H9 (cell line): Measurements from ENCODE around the gene SLC19A1. TPM values are rescaled to one million over a fixed set of nuclear protein-coding genes. Genes with fewer than 3 reads are reported as not detected.

Source experiments
- DNase-seq: peaks from one replicate; pipeline ENCODE4 v3.0.0-alpha.2; 2017
- H2AFZ ChIP-seq: one replicate; pipeline ENCODE4 v1.6.1; 2013; ENCODE audit warnings: mild to moderate bottlenecking, low read length, control low read depth, moderate library complexity
- H2AK5ac ChIP-seq: 2 replicates; pipeline ENCODE4 v1.6.1; 2013; ENCODE audit warnings: low read length, control low read depth, mixed read lengths; ENCODE audit not compliant: insufficient read length
- H2BK120ac ChIP-seq: one replicate; pipeline ENCODE4 v1.6.1; 2013; ENCODE audit warnings: low read depth, mild to moderate bottlenecking, low read length, control low read depth, inconsistent platforms; ENCODE audit not compliant: poor library complexity, severe bottlenecking
- H2BK12ac ChIP-seq: 2 replicates; pipeline ENCODE4 v1.6.1; 2013; ENCODE audit warnings: low read length, control low read depth, mixed read lengths, low read depth; ENCODE audit not compliant: insufficient read length
- H2BK15ac ChIP-seq: 2 replicates; pipeline ENCODE4 v1.6.1; 2013; ENCODE audit warnings: low read depth, low read length, control low read depth
- H2BK20ac ChIP-seq: one replicate; pipeline ENCODE4 v1.6.1; 2013; ENCODE audit warnings: low read depth, mild to moderate bottlenecking, low read length, control low read depth, inconsistent platforms; ENCODE audit not compliant: poor library complexity, severe bottlenecking
- H2BK5ac ChIP-seq: 2 replicates; pipeline ENCODE4 v1.6.1; 2013; ENCODE audit warnings: low read length, control low read depth, mixed read lengths; ENCODE audit not compliant: insufficient read length
- H3K14ac ChIP-seq: 2 replicates; pipeline ENCODE4 v1.6.1; 2013; ENCODE audit warnings: low read length, control low read depth; ENCODE audit not compliant: insufficient read depth
- H3K18ac ChIP-seq: 2 replicates; pipeline ENCODE4 v1.6.1; 2013; ENCODE audit warnings: low read depth, mild to moderate bottlenecking, mixed read lengths, low read length, control low read depth; ENCODE audit not compliant: insufficient read length
- H3K23ac ChIP-seq: 2 replicates; pipeline ENCODE4 v1.6.1; 2013; ENCODE audit warnings: low read length, control low read depth, mixed read lengths, low read depth; ENCODE audit not compliant: insufficient read length
- H3K23me2 ChIP-seq: 2 replicates; pipeline ENCODE4 v1.6.1; 2013; ENCODE audit warnings: low read depth, mild to moderate bottlenecking, mixed read lengths, low read length, control low read depth; ENCODE audit not compliant: insufficient read length, poor library complexity, severe bottlenecking
- H3K27ac ChIP-seq: 2 replicates; pipeline ENCODE4 v1.5.1; 2013; ENCODE audit warnings: low read length, control low read depth, mixed read lengths, low read depth; ENCODE audit not compliant: insufficient read length
- H3K27me3 ChIP-seq: 2 replicates; pipeline ENCODE4 v1.6.1; 2013; ENCODE audit warnings: low read length, control low read depth, inconsistent platforms; ENCODE audit not compliant: insufficient read depth
- H3K4ac ChIP-seq: 2 replicates; pipeline ENCODE4 v1.6.1; 2013; ENCODE audit warnings: low read depth, mild to moderate bottlenecking, control low read depth, inconsistent platforms, low read length, moderate library complexity
- H3K4me1 ChIP-seq: 2 replicates; pipeline ENCODE4 v1.6.1; 2013; ENCODE audit warnings: low read length, control low read depth, inconsistent platforms; ENCODE audit not compliant: insufficient read depth
- H3K4me2 ChIP-seq: 2 replicates; pipeline ENCODE4 v1.6.1; 2013; ENCODE audit warnings: low read length, control low read depth, mixed read lengths; ENCODE audit not compliant: insufficient read length, insufficient read depth
- H3K56ac ChIP-seq: 2 replicates; pipeline ENCODE4 v1.6.1; 2013; ENCODE audit warnings: low read depth, mild to moderate bottlenecking, mixed read lengths, low read length, control low read depth; ENCODE audit not compliant: insufficient read length
- H3K79me1 ChIP-seq: 2 replicates; pipeline ENCODE4 v1.6.1; 2013; ENCODE audit warnings: low read depth, mild to moderate bottlenecking, moderate library complexity, low read length, control low read depth, inconsistent platforms; ENCODE audit not compliant: insufficient read depth, poor library complexity, severe bottlenecking
- H3K79me2 ChIP-seq: 2 replicates; pipeline ENCODE4 v1.6.1; 2013; ENCODE audit warnings: low read length, control low read depth, inconsistent platforms; ENCODE audit not compliant: insufficient read depth
- H3K9ac ChIP-seq: 2 replicates; pipeline ENCODE4 v1.6.1; 2013; ENCODE audit warnings: low read length, control low read depth, mixed read lengths; ENCODE audit not compliant: insufficient read length; ENCODE audit errors: extremely low read depth
- H3K9me3 ChIP-seq: one replicate; pipeline ENCODE4 v1.6.1; 2013; ENCODE audit warnings: low read depth, low read length, inconsistent platforms; ENCODE audit not compliant: control insufficient read depth
- H3T11ph ChIP-seq: one replicate; pipeline ENCODE4 v1.6.1; 2013; ENCODE audit warnings: mild to moderate bottlenecking, low read length, control low read depth, inconsistent platforms
- H4K20me1 ChIP-seq: one replicate; pipeline ENCODE4 v1.6.1; 2013; ENCODE audit not compliant: control insufficient read depth, insufficient read length, insufficient read depth
- H4K5ac ChIP-seq: 2 replicates; pipeline ENCODE4 v1.6.1; 2013; ENCODE audit warnings: low read depth, mild to moderate bottlenecking, mixed read lengths, low read length, control low read depth; ENCODE audit not compliant: insufficient read length
- H4K8ac ChIP-seq: replicated peaks from 2 replicates; pipeline ENCODE4 v1.6.1; 2013; ENCODE audit warnings: low read length, control low read depth, mixed read lengths, low read depth; ENCODE audit not compliant: insufficient read length
- H4K91ac ChIP-seq: 2 replicates; pipeline ENCODE4 v1.6.1; 2013; ENCODE audit warnings: low read depth, mild to moderate bottlenecking, moderate library complexity, mixed read lengths, low read length, control low read depth; ENCODE audit not compliant: insufficient read length
- H3K27ac Mint-ChIP-seq, 3 experiments: 2 replicates in 2 of 3; 3 replicates in 1 of 3; pipeline ENCODE4 v1.8.0; 2020 to 2021; ENCODE audit warnings: mixed read lengths in 3 of 3, mild to moderate bottlenecking in 1 of 3, moderate library complexity in 1 of 3
- H3K27me3 Mint-ChIP-seq: 2 replicates; pipeline ENCODE4 v1.8.0; 2021; ENCODE audit warnings: low read depth, mild to moderate bottlenecking, moderate library complexity, mixed read lengths
- H3K36me3 Mint-ChIP-seq, 3 experiments: 2 replicates in 2 of 3; 3 replicates in 1 of 3; pipeline ENCODE4 v1.8.0; 2020 to 2021; ENCODE audit warnings: low read depth in 3 of 3, mixed read lengths in 3 of 3; ENCODE audit not compliant: insufficient read depth in 1 of 3
- H3K4me1 Mint-ChIP-seq, 2 experiments: 2 replicates each; pipeline ENCODE4 v1.8.0; 2020; ENCODE audit warnings: mixed read lengths in 2 of 2
- H3K4me3 Mint-ChIP-seq, 2 experiments: 2 replicates in 1 of 2; 3 replicates in 1 of 2; pipeline ENCODE4 v1.8.0; 2020 to 2021; ENCODE audit warnings: mild to moderate bottlenecking in 2 of 2, mixed read lengths in 2 of 2, moderate library complexity in 1 of 2
- H3K9me3 Mint-ChIP-seq, 2 experiments: 2 replicates in 1 of 2; 3 replicates in 1 of 2; pipeline ENCODE4 v1.8.0; 2020; ENCODE audit warnings: mild to moderate bottlenecking in 2 of 2, mixed read lengths in 2 of 2, moderate library complexity in 1 of 2
- WGBS: extraction: QIAGEN DNeasy Blood & Tissue Kit; methylation state at CpG from one replicate; pipeline ENCODE4 v1.1.7; 2013; ENCODE audit warnings: missing lambda C conversion rate, low lambda C conversion rate, mixed read lengths; ENCODE audit not compliant: insufficient read length; ENCODE audit errors: extremely low coverage; 5-methylcytosine and 5-hydroxymethylcytosine counted together
- total RNA-seq: library from RNA; stranded (reverse); gene quantifications from 2 replicates; pipeline ENCODE4 v1.2.1, GENCODE V29; 2021
- TF ChIP-seq, protein P1 (sequence below): fragments of 200-600 bp; sonication (generic); conservative IDR thresholded peaks from 3 replicates; pipeline ENCODE4 v1.8.0; 2021; ENCODE audit warnings: antibody characterized with exemption, mild to moderate bottlenecking

Gene SLC19A1
- total RNA-seq, 1 experiment from 2014 or later, result 32.4 TPM

DNA sequence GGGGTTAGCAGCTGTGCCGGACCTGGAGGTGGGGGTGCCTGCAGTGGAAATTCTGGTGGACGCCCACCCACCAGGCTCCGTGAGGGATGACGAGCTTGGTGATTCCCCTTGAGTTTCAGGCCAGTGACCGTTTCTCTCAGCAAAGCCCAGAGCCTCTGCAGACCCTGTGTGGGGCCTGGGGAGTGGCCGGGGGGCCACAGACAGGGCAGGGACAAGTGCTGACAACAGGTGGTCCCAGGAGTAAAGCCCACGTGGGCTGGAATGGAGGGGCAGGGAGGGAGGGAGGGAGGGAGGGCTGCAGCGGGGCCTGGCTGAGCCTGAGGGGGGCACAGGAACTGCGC lies 84.4 kb downstream of the SLC19A1 start:
- no peak overlapping the region for H2BK12ac ChIP-seq
- H3T11ph ChIP-seq, result no peak overlapping the region
- H2AFZ ChIP-seq, result no peak overlapping the region
- no CpG with 5 or more reads among the region's 9 CpGs for whole genome bisulfite sequencing
- H3K27ac ChIP-seq, result no peak overlapping the region
- peak overlapping the region; percentile 35; the same call in 1 of the 2 replicates for H3K14ac ChIP-seq
- no peak overlapping the region for H3K23ac ChIP-seq
- H3K4me3 Mint-ChIP-seq, result no peak overlapping the region
- peak overlapping the region in 1 of 3 experiments; percentile 83; a peak in 1 of 7 replicates for H3K27ac Mint-ChIP-seq
- H3K23me2 ChIP-seq, result no peaks in the 10 kb centered on the region
- no peaks in the 10 kb centered on the region for H3K9me3 ChIP-seq
- TF ChIP-seq, protein P1, sequence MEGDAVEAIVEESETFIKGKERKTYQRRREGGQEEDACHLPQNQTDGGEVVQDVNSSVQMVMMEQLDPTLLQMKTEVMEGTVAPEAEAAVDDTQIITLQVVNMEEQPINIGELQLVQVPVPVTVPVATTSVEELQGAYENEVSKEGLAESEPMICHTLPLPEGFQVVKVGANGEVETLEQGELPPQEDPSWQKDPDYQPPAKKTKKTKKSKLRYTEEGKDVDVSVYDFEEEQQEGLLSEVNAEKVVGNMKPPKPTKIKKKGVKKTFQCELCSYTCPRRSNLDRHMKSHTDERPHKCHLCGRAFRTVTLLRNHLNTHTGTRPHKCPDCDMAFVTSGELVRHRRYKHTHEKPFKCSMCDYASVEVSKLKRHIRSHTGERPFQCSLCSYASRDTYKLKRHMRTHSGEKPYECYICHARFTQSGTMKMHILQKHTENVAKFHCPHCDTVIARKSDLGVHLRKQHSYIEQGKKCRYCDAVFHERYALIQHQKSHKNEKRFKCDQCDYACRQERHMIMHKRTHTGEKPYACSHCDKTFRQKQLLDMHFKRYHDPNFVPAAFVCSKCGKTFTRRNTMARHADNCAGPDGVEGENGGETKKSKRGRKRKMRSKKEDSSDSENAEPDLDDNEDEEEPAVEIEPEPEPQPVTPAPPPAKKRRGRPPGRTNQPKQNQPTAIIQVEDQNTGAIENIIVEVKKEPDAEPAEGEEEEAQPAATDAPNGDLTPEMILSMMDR, result no peak
- peaks cover 2% of the 10 kb centered on the region for H3K79me1 ChIP-seq
- peaks cover 8 to 18% of the 10 kb centered on the region in 2 experiments for H3K4me1 Mint-ChIP-seq
- no peaks in the 10 kb centered on the region for H3K4me1 ChIP-seq
- H4K20me1 ChIP-seq, result no peaks in the 10 kb centered on the region
- H3K9me3 Mint-ChIP-seq, result peaks cover 15 to 17% of the 10 kb centered on the region in 2 experiments
- H4K5ac ChIP-seq, result no peak overlapping the region
- peaks cover 32 to 37% (median 36%) of the 10 kb centered on the region in 3 experiments for H3K36me3 Mint-ChIP-seq
- DNase-seq, result no peak
- H4K91ac ChIP-seq, result no peak overlapping the region
- no peaks in the 10 kb centered on the region for H3K27me3 ChIP-seq
- no peaks in the 10 kb centered on the region for H3K27me3 Mint-ChIP-seq
- H3K56ac ChIP-seq, result no peak overlapping the region
- no peak overlapping the region for H2BK120ac ChIP-seq
- H3K79me2 ChIP-seq, result peaks cover 6% of the 10 kb centered on the region; the same call in 1 of the 2 replicates
- no peak overlapping the region for H4K8ac ChIP-seq
- H2BK15ac ChIP-seq, result no peak overlapping the region
- no peak overlapping the region for H2BK20ac ChIP-seq
- H3K4ac ChIP-seq, result no peak overlapping the region
- H3K9ac ChIP-seq, result no peak overlapping the region
- H2AK5ac ChIP-seq, result no peak overlapping the region
- H3K4me2 ChIP-seq, result no peak overlapping the region
- no peak overlapping the region for H2BK5ac ChIP-seq
- H3K18ac ChIP-seq, result no peak overlapping the region
